NCI-H2107 treated with DMSO at 0.1 percent for 48 hours (cell line): ENCODE results near the gene NKX6-2.

Source experiments
- DNase-seq: peaks from one replicate; lab custom pipeline; 2025; ENCODE audit not compliant: unreplicated experiment; lab: John Stamatoyannopoulos, UW

The NKX6-2 gene

DNA sequence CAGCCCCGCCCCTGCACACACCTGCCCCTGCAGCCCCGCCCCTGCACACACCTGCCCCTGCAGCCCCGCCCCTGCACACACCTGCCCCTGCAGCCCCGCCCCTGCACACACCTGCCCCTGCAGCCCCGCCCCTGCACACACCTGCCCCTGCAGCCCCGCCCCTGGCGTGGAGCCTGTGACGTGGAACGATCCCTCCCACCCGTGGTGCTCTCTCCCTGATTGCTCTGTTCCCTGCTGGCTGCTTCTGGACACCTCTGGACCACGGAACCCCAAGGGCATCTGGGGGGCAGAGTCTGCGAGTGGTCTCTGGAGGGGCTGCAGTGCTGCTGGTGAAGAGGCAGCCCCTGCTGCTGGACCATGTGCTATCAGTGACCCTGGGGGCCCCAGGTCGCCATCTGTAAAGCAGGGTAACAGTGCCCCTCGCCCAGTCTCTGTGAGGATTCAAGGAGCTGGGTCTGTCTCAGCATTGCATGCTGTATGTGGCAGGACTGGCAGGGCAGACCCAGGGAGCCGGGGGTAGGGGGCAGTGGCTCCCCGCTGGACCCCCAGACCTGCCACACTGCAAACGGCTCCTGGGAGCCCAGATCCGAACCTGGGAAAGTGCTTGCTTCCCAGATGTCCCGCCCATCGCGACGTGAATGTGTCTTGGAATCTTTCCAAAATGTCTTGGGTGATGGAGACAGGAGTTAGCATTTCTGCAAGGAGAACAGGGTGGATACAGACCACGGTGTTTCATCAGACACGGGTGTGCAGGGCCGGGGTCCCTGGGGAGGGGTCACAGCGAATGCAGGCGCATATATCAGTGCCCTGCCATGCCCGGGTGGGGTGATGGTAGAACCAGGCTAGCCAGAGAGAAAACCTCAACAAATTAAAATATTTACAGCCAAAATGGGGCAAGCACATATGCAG is 27.9 kb upstream of the NKX6-2 start:
- DNase-seq: no peak

GRCh38 chr10:132813001-132813401 is 27.1 kb upstream of the NKX6-2 start:
- no peak for DNase-seq

DNA sequence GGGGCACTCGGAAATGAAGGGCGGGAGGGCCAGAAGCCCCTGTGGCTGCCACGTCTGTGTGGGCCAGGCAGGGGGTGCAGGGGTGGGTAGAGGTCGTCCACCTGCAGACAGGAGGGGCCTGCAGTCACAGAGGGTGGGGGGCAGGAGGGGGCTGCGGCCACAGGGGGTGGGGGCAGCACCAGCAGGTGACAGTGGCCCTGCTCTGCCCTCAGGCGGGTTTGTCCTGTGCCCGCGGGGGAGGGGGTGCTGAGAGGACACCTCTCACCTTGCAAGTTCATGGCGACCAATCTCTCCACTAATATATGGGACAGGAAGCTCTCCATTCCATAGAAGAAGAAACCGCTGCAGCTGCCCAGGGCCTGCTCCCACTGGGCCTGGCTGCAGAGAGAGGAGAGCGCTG is 26.6 kb upstream of the NKX6-2 start:
- no peak for DNase-seq

- no peak for DNase-seq
Observed at GRCh38 chr10:132811891-132812481, 26.0 kb upstream of the NKX6-2 start.

GRCh38 chr10:132810807-132811700 is 25.1 kb upstream of the NKX6-2 start:
- no peak for DNase-seq

GRCh38 chr10:132810141-132810806 is 24.3 kb upstream of the NKX6-2 start:
- DNase-seq: no peak

GRCh38 chr10:132809232-132810140 is 23.5 kb upstream of the NKX6-2 start:
- DNase-seq: no peak

GRCh38 chr10:132808383-132809231 is 22.7 kb upstream of the NKX6-2 start:
- no peak for DNase-seq

DNA sequence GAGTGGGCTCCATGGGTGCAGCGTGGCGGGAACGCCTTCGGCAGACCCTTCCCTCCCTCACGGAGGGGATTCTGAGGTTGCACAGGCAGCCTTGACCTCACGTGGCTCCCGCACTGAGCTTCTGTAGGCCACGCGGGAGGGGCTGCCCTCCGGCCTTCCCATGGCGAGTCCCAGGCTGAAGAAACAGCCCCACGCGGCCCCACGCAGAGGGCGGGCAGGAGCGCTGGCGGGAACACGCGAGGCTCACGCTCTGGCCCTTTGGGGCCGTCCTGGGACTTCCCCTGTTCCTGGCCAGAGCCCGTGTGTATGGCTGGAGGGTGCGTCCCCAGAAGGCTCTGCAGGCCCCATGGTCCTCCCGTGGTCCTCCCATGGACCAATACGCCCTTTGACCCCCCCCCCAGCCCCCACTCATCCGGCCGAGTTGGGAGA is 21.7 kb upstream of the NKX6-2 start:
- no peak for DNase-seq

DNA sequence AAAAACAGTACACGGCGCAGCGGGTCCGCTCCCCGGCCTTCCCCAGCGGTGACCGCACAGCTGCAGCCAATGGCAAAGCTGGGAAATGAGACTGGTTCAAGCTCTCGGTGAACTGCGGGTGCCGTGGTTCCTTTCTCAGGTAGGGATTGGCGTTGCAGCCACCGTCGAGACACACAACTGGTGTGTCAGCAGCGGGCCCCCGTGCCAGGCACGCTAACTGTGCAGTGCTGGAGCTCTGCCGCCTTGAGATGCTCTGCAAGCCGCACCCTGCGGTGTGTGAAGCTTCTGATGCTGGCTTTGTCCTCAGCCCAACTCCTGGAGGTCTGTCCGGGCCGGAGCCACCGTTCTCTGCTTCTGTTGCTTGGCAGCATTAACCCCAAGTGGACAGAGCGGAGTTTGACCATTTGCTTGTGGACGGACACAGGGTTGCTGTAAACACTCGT is 20.6 kb upstream of the NKX6-2 start:
- DNase-seq: no peak

DNA sequence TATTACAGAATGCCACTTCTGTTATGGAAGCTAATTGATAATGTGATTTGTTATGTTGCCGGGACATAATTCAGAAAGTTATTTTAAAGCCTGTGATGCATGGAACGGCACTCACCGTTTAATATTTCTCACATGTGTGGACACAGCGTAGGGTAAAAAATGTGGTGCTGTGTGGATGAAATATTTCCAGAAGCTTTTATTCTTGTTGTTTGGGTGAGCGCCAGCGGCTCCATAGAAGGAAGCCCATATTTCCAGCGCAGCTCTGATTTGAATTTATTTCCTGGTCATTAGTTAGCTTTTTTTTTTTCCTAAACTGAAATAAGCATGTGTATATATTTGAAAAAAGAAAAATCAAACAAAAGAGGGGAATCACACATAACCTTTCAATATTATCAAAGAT is 20.2 kb upstream of the NKX6-2 start:
- DNase-seq: no peak

GRCh38 chr10:132805599-132805998 is 19.7 kb upstream of the NKX6-2 start:
- DNase-seq: no peak

GRCh38 chr10:132804785-132805426 is 19.0 kb upstream of the NKX6-2 start:
- no peak for DNase-seq

DNA sequence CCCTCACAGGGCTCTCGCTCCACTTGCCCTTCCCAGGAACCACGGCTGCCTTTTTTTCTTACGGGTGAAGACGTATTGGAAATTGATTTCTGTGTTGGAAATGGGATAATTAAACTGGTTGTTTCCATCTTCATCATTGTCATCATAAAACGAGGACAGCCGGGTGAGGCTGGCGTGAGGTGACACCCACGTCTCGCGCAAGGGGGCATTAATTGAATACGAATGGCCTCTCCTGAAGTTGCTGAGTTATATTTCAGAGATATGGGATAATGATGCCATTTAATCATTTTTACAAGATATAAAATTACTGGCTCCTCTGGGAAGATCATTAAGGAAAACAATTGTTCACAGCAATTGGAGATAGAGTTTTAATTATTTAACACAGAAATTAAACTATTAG is 18.3 kb upstream of the NKX6-2 start:
- DNase-seq: no peak

- DNase-seq: no peak
Observed at GRCh38 chr10:132803416-132804210, 17.7 kb upstream of the NKX6-2 start.

DNA sequence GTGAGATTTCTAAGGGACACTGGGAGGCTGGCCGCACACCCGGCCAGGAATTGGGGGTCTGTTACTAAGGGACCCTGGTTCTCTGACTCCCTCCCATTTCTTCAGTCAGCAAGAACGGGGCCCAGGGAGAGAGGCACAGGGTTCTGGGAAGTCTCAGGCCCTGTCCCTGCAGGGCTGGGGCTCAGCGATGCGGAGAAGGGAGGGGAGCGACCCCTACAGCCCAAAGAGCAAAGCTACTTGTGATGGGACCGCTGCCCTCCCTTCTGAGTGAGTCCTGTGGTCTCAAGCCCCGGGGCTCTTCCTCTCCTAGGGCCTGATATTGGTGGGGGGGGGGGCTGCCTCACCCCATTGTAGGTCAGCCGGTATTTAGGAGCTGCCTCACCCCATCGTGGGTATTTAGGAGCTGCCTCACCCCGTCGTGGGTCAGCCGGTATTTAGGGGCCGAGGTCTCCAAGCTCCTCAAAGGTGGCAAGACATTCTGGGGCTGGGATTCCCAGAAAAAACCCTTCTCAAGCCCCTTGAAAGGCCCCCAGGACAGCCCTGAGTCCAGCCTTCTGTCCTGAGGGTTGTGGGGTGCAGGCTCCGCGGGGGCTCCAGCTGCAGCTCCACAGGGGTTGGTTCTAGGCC is 16.9 kb upstream of the NKX6-2 start:
- no peak for DNase-seq

GRCh38 chr10:132802048-132802447 is 16.1 kb upstream of the NKX6-2 start:
- no peak for DNase-seq
